Measurements from ENCODE around the gene PSMG1.
"Not testable (repeated sequence)": the region's sequence is repeated elsewhere in the genome, so short reads cannot be mapped to it uniquely, and the experiment has no call there.

Gene PSMG1

GRCh38 chr21:39183272-39184049 lies at the start of gene PSMG1:
TSS of gene PSMG1 (minus strand) at chr21:39183451. CDS start at chr21:39183385, 66 bp downstream.
- peak; percentile 95 to 96 for DNase-seq

GRCh38 chr21:39232861-39233291 lies 49.6 kb upstream of the PSMG1 start:
- no peak for DNase-seq

GRCh38 chr21:39224930-39225329 lies 41.7 kb upstream of the PSMG1 start:
- no peak for DNase-seq

- DNase-seq = no peak
Measured at GRCh38 chr21:39221997-39222486, 38.8 kb upstream of the PSMG1 start.

GRCh38 chr21:39221282-39221996 lies 38.2 kb upstream of the PSMG1 start:
- no peak for DNase-seq

- not testable (repeated sequence) for DNase-seq
Measured at GRCh38 chr21:39220875-39221274, 37.6 kb upstream of the PSMG1 start.

- DNase-seq = no peak
Measured at GRCh38 chr21:39220150-39220549, 36.9 kb upstream of the PSMG1 start.

- DNase-seq = peak in 1 of 2 experiments; percentile 32
Measured at GRCh38 chr21:39218082-39218409, 34.8 kb upstream of the PSMG1 start.

GRCh38 chr21:39217356-39218081 lies 34.3 kb upstream of the PSMG1 start:
- peak; percentile 88 to 98 for DNase-seq

- no peak for DNase-seq
Measured at GRCh38 chr21:39216290-39216689, 33.0 kb upstream of the PSMG1 start.

- no peak for DNase-seq
Measured at GRCh38 chr21:39215078-39215477, 31.8 kb upstream of the PSMG1 start.

- no peak for DNase-seq
Measured at GRCh38 chr21:39209334-39209688, 26.1 kb upstream of the PSMG1 start.

- DNase-seq = no peak
Measured at GRCh38 chr21:39208624-39209333, 25.5 kb upstream of the PSMG1 start.

- DNase-seq = no peak
Measured at GRCh38 chr21:39204134-39204533, 20.9 kb upstream of the PSMG1 start.

- DNase-seq = no peak
Measured at GRCh38 chr21:39198800-39199199, 15.5 kb upstream of the PSMG1 start.

GRCh38 chr21:39197448-39198233 lies 14.4 kb upstream of the PSMG1 start:
- no peak for DNase-seq

GRCh38 chr21:39196838-39197237 lies 13.6 kb upstream of the PSMG1 start:
- no peak for DNase-seq

- no peak for DNase-seq
Measured at GRCh38 chr21:39196310-39196709, 13.1 kb upstream of the PSMG1 start.

- no peak for DNase-seq
Measured at GRCh38 chr21:39193380-39193779, 10.1 kb upstream of the PSMG1 start.

GRCh38 chr21:39189857-39190604 lies 6.8 kb upstream of the PSMG1 start:
- no peak for DNase-seq

- DNase-seq = no peak
Measured at GRCh38 chr21:39188521-39189139, 5.4 kb upstream of the PSMG1 start.

Measured in NCI-H524 (cell line).